Stimulated activated naive CD4-positive, alpha-beta T cell (primary cell): ENCODE measurements around the gene SERPINI1.
"Not testable (repeated sequence)": the region's sequence is repeated elsewhere in the genome, so short reads cannot be mapped to it uniquely, and the experiment has no call there.

Source experiments
- DNase-seq, 6 experiments: peaks; one replicate each; lab custom pipeline; 2025; lab: John Stamatoyannopoulos, UW

SERPINI1 gene

DNA sequence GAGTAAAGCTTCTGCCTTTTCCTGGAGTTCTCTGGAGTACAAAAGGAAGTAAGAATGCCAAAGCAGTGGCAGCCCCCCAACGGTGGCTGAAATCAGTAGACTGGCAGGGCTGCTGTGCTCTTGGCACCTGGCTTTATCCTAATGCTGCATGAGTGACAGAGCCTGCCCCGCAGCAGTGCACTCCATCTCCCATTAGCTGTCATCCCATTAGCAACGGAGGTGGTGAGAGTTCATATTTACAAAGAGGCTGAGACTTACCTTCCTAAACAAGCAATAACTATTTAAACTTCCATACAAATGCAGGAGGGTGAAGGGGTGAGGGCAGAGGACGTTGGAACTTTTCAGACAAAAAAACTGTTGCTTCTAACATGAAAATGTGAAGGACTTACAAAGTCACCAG, 51.9 kb downstream of the SERPINI1 start:
- no peak for DNase-seq

DNA sequence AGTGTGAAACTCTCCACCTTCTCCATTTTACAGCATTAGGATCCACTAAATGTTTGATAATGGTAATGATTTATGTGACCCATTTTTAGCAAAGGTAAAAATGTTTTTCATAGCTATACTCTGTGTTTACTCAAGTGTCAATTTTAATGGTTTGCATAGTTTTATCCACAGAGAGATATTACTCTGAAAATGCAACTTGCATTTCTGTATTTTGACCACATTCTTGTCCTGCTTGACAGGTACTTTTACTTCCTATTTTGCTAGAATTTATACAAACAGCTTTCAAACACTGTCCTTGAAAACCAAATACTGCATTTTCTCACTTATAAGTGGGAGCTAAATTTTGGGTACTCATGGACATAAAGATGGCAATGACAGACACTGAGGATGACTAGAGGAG, 62.9 kb downstream of the SERPINI1 start:
- DNase-seq, result no peak

DNA sequence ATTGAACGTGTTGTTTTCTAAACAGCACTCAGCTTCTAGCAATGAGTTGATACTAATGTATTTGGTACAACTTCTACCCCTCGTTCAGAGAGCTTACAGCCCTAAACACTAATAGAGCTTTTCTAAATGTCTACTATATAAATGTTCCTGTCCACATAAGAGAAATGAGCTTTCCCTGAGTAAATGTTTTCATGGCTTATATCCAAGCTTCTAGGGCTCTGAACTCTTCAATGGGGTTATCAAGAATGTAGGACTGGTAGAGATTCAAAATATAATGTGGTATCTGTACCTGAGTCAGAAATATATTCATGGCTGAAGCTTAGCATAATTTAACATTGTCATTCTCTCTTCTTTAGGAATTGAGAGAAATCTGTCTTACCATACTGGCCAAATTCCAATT, 73.4 kb downstream of the SERPINI1 start:
- no peak for DNase-seq

DNA sequence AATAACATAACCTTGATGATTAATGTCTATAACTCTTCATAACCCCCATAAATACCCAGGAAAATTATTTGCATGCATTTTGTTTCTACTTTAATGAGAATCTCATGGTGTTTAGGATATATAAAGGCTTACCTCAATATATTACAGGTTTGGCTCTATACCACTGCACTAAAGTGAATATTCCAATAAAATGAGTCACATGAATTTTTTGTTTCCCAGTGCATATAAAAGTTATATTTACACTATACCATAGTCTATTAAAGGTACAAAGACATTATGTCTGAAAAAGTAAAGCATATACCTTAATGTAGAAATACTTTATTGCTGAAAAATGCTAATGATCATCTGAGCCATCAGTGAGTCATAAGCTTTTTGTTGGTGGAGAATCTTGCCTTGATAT, 74.7 kb downstream of the SERPINI1 start:
- no peak for DNase-seq

DNA sequence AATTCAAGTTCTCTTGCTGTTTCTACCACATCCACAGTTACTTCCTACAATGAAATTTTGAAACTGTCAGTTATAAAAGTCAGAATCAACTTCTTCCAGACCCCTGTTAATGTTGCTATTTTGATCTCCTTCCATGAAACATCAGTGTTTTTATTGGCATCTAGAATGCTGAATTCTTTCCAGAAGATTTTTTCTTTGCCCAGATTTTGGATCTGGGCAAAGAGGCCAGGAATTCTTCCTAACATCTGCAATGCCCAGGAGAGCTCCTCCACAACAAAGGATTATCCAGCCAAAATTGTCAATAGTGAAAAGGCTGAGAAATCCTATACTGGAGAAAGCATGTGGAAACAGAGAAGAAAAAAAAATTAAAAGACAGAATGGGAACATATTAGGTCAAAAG, 75.5 kb downstream of the SERPINI1 start:
- DNase-seq, result no peak

DNA sequence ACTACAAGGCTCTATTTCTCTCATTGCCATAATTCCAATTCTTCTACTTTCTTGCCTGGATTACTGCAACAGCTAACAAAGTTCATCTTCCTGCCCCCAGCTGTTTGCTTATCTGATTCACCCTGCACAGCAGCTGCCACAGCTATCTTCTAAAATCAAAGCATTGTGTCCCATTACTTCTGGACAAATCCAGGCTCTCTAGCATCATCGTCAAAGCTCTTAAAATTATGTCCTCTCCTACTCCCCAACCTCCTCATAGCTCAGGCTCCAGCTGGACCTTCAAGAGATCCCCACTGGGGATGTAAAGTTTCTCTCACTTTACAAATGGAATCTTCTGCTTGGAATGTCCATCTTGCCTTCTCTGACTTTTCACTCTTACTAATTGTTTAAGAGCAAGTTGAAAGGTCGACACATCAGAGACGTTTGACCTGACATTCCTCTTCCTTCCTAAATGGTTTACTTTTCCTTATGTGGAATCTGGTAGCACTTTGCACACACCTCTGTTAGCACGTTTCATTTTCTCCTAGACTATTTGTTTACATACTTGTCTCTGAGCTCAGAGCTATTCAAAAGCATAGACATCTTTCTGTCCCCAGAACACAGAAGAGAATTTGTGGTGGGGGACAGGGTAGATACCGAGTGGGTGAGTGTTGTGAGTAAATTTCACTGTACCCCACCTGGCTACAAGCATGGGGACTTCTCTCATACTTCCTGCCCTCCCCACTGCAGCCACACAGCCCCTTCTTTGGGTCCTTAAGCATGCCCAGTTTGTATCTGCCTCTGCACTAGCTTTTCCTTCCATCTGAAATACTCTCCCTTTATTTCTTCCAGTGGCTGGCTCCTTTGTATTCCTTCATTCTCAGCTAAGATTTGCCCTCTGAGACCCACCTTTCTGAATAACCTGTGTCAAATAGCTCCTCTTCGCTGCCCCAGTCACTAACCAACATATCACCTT, 77.9 kb downstream of the SERPINI1 start:
- no peak for DNase-seq

DNA sequence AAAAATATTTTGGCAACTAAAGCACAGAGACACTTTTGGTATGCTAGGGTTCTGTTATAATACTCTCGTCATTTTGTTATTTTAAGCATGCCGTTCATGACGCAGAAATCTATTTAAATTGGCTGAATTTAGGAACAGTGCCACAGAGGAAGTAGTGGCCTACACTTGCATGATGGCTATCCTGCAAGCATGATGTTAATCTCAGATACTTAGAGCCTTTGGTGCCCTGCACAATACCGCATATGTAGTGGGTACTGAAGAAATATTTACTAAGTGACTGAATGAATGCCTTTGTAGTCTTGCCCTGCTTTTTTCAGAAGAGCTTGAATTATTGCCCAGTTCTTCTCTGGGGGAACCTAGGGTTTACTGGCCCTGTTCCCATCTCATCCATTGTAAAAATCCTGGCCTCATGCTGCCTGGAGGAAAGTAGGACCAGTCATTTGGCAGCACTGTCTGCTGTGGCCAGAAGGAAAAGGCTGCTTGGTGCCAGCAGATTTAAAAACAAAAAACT, 79.0 kb downstream of the SERPINI1 start:
- DNase-seq, result no peak

DNA sequence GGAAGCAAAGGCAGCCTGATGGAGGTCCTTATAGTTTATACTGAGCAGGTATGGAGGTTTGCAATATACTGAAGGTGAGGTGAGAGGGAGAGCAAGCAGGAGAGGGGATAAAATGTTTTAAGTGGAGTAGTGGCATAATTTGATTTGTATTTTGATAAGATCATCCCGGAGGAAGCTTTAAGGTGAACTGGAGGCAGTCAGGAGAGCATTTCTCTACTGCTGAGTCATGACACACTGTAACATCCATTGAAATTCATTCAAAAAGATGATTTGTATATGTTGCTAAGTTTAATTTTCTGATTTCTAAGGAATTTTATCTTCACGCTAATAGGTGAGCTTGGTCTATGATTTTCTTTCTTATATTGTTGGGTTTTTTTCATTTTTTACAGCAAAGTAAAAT, 81.4 kb downstream of the SERPINI1 start:
- no peak for DNase-seq

DNA sequence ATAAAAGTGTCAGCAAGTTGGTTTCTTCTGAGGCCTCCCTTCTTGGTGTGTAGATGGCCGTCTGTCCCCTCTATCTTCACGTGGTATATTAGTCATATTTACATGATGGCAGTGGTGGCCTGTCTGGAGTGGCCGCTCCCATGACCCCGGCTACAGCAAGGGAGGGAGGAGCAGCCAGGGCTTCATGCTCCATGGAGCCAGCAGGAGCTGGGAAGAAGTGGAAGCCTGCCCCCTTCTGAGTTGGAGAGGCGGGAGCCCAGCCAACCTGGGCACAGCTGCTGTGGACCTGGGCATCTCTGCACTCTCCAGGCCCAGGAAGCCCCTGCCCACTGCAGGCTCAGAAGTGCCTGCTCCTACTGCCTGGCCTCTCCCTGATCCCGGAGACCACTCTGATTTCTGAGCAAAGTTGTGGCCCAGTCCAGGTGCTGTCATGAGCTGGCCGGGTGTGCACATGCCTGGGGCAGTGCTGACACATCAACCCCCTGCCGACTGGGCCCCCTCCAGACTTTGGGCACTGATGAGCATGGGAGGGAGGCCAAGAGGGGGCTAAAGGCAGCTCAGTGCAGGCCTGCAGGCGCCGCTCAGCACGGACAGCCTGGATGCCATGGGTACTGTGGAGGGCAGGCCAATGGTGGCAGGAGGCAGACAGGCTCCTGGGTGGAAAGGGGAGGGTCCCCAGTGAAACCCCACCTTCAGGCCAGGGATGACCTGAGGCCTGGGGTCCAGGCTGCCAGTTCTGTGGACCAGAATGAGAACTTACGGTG, 84.8 kb downstream of the SERPINI1 start:
- DNase-seq, result no peak

DNA sequence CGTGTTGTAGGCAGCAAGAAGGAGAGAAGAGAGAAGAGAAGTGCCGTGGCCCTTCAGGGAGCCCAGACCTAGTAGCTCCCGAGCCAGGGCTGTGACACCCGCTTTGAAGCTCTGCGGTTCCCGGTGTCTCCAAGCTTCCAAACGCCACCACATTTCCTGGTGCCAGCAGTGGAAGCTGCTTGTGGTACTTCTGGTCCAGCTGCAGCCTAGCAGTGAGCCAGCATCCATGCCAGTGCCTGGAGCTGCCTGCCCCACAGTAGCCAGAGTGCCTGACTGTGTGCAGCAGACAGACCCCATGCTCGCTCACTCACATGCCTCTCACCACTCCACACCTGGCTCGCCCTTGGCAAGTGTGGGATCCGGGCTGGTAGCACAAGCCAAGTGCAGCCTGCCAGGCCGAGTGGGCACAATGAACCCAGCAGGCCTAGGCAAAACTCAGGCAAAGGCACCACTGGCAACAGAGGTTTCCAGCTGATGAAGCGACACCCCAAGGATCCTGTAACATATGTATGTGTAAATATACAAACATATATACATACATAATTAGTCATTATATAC, 85.8 kb downstream of the SERPINI1 start:
- DNase-seq, result no peak

DNA sequence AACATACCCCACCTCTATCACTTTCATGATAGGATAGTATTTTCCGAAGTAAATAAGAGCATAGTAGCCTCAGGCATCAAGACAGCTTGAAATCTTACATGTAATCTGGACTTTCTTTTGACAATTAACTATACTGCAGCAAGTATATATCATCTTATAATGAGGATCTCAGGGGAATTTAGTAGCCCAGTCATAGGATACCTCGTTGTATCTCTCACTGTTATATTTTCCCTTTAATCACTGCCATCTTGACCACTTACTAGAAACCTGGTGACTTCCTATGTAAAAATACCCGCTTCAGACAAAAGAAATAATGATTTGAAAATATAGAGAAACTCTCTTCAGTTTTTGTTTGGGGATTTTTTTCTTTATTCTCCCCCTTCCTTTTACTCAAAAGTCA, 88.2 kb downstream of the SERPINI1 start:
- no peak for DNase-seq

DNA sequence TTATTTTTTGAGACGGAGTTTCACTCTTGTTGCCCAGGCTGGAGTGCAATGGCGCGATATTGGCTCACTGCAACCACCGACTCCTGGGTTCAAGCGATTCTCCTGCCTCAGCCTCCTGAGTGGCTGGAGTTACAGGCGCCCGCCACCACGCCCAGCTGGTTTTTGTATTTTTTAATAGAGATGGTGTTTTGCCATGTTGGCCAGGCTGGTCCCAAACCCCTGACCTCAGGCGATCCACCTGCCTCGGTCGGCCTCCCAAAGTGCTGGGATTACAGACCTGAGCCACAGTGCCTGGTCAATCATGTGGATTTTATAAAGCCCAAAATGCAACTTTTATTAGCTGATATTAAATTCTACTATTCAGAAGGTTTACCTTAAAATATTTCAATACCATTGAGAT, 92.1 kb downstream of the SERPINI1 start:
- DNase-seq, result not testable (repeated sequence)

DNA sequence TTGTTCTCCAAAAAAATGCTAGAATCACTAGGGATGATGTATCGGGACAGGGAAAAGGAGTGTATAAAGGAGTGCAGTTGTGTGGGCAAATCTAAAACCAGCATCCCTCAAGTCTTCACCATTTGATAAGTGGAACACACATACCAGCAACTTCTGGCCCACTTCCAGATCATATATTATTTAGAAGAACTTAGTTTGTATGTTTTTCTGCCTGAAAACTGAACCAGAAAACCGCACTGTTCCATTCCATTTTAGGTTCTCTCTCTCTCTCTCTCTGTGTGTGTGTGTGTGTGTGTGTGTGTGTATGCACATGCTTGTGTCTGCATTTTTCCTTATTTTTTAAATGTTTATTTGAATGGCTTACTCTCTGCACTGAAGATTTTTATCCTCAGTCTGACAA, 93.5 kb downstream of the SERPINI1 start:
- no peak for DNase-seq

DNA sequence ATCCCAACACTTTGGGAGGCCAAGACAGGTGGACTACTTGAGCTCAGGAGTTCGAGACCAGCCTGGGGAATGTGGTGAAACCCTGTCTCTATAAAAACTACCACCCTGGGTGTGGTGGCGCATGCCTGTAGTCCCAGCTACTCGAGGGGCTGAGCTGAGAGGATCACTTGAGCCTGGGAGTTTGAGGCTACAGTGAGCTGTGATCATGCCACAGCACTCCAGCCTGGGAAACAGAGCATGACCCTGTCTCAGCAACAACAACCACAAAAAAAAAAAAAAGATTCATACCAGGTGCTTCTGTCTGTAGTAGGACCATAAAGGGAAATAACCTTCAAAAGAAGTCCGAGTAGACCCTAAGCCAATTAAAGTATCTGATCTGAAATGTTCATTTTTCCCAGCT, 94.5 kb downstream of the SERPINI1 start:
- DNase-seq, result no peak

DNA sequence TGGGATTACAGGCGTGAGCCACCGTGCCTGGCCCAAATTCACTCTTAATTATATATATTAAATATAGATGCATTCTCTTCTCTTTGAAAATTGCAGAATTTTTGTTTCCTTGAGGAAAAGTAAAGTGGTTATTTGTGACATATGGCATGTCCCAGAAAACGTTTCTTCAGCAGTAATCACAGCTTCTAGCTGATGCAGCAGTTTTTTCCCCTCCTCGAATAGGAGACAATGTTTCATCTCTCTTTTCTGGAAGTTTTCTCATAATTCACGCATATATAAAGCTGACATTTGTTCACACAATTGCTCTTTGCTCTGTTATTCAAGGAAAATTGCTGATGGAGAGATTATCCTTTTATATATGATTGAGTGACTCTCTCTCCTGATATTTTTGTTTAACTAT, 99.8 kb downstream of the SERPINI1 start:
- DNase-seq, result no peak

DNA sequence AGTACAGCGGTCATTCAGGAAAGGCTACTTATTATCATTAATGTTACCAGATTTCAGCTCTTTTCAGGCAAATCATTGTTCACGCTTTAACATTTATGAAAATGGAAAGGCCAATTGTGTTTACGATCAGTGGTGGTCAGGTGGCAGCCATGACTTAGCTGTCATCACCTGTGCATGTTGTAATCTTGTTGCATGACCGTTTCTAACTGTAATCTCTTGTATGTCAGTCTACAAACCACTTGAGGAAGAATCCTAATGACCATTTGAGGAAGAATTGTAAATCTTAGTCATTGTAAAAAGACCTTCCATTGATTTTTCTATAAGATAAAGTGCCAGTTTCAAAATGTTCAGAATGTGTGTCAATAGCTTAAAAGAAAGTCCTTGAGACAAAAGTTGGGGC, 100.4 kb downstream of the SERPINI1 start:
- no peak for DNase-seq

DNA sequence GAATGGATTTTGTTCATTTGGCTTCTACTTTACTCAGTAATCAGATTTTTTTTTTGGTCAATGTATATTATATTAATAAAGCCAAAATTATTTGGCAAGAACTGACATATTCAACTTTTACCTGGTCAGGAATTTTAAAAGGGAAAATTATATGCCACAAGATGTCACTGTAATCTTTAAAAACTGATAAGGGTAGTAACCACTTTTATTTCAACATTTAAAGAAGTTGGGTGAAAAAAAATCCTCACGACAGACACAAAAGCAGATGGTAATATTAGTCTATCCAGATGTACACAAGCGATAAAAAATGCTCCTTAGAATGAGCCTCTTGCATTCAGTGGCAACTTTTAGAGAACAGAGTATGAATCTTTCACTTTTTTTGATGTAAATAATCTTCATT, 101.9 kb downstream of the SERPINI1 start:
- DNase-seq, result no peak

DNA sequence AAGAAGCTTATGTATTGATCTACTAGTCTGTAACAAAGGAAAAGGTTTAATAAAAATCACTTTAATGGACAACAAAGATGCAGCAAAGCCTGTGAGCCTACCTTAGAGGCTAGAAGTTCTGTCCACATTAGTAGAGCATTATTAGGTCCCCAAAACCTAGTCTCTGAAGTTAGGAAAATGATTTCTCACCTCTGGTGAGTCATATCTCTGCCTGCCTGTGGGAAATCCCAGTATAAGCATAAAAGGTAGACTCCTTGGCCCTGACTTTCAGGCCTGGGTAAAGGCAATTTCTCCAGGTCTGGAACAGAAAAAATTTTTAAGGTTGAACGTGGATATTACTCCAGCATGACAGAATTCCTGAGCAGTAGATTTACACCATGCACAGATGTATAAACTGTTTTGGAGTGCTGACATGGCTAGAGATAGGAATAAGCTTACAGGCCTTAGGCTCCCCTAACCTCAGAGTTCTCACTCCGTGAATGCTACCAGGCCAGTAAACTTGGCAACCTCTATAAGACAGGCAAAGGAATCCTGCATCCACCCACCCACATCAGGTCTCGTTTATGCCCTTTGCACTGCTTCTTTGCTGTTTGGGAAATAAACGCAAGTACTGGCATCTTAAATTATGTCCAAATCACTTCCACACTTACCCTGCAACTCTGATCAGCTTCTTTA, 104.1 kb downstream of the SERPINI1 start:
- DNase-seq, result no peak

DNA sequence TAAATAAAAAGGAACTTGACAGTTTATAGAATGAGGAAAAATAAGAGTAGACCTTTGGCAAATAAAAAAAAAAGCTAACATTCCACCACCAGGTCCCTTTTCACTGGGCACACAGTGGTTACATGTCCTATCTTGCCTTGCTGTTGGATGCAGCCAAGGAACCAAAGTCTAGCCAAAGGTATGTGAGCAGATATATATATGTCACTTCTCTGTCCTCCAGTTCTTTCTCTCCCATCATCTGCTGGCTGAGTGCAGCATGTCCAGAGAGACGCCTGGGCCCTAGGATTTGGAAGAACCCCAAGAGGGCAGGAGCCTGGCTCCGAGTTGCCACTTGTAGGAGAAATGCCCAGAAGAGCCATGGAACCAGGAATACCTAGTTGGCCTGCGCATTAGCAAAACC, 104.7 kb downstream of the SERPINI1 start:
- no peak for DNase-seq

DNA sequence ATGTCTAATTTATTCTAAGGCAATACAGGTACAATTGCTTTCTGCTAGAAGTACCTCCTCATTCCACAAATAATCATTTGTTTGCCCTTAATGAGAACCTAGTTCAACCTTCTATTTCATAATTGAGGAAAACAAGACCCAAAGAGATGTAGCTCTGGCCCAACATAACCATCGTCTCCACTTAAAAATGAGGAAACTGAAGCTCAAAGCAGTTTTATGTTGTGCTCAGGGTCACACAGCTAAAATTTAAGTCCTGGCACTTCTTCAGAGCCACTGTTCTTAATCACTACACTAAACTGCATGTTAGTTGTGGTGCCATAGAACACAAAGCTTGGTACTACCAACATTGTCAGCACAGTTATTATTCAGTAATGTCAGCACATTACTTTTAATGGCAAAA, 108.0 kb downstream of the SERPINI1 start:
- DNase-seq, result no peak

DNA sequence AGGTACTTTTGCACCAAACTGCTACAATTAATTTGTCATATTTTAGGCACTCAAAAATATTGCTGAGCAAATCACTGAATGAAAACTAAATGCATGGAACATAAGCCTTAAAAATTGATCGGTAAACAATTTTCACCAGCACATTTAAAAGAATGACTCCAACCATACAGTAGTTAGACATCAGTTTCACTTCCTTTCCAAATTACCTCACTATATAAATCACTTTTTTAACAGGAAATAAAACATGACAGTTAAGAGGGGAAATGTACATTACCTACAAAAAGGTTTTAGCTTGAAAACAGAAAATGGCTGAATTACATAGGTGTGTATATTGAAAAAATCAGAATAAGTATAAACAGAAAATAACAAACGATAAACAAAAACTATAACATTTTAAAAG, 108.4 kb downstream of the SERPINI1 start:
- no peak for DNase-seq

DNA sequence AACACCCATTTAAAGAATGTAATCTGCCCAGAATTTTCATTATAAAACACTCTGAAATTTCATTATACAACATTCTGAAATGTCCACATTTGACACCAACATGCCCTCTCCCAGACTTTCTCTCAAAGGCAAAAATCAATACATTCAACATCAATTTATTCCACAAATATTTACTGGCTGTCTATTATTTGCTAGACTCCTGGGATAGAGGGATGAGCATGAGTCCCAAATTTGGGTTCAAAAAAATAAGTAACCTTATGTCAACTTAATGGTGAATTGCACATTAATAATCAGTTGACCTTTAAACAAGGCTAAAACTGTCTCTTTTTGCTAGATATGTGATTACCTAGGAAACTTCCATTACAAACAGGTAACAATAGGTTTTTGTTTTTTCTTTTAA, 109.0 kb downstream of the SERPINI1 start:
- DNase-seq, result no peak
